NCI-H1694 (cell line): Measurements from ENCODE around the gene SYNDIG1.
"Not testable (repeated sequence)": the region's sequence is repeated elsewhere in the genome, so short reads cannot be mapped to it uniquely, and the experiment has no call there.

Source experiments
- DNase-seq: peaks from one replicate; lab custom pipeline; 2025; lab: John Stamatoyannopoulos, UW

SYNDIG1 gene

GRCh38 chr20:24611360-24612140 lies 142.1 kb downstream of the SYNDIG1 start:
- no peak for DNase-seq

DNA sequence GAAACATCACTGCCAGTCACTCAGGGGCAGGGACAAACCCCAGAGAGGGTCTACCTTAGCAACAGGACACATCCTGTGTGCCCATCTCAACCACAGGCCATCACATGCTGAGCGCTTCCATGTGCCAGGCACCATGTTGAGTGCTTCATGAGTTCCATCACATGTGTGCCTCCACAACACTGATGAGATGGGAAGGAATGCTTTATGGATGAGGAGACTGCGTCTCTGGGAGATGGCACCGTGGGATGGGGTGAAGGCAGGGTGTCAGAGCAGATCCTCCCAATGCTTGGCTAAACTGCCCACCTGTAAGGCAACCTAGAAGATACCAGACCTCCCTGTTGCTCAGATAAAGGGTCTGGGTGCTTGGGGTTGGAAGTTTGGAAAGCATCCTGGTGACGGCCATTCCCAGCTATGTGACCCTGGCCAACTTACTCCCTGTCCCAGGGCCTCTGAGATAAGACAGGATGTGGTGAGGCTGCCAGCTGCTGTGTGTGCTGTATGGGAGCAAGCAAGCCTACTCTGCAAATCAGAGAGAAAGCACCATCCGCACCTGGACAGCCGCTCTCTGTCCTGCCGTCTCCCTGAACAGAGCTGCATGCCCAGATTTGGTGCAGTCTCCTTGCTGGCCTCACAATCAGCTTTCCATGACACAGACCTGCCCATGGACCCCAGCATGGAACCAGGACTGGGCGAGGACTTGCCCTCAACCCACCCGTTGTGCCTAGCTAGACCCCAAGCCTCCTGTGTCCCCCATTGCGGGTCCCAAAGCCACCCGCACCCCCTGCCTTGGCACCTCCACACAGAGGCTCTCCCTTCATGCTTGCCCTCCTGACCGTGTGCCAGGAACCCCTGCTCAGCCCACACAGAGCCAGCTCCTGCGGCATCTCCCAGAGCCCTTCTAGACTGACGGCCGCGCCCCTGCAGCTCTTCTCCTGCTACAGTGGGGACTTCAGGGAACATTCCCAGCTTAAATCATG lies 143.7 kb downstream of the SYNDIG1 start:
- no peak for DNase-seq

DNA sequence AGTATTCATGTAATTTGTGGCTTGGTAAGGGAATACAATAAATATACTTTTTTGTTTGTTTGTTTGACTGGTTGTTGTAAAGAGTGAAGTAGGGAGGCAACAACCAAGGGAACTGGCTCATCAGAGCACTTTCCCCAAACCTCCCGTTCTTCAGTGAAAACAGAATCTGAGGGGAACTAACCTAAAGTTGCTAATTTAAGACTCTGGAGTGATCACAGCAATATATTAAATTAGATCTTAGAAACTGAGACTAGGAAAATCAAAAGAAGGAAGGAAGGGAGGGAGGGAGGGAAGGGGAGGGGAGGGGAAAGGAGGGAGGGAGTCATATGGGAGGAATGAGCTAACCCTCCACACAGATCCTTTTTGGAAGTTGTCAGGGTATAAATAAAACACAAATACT lies 144.9 kb downstream of the SYNDIG1 start:
- no peak for DNase-seq

GRCh38 chr20:24615353-24615752 lies 145.9 kb downstream of the SYNDIG1 start:
- DNase-seq, result no peak

DNA sequence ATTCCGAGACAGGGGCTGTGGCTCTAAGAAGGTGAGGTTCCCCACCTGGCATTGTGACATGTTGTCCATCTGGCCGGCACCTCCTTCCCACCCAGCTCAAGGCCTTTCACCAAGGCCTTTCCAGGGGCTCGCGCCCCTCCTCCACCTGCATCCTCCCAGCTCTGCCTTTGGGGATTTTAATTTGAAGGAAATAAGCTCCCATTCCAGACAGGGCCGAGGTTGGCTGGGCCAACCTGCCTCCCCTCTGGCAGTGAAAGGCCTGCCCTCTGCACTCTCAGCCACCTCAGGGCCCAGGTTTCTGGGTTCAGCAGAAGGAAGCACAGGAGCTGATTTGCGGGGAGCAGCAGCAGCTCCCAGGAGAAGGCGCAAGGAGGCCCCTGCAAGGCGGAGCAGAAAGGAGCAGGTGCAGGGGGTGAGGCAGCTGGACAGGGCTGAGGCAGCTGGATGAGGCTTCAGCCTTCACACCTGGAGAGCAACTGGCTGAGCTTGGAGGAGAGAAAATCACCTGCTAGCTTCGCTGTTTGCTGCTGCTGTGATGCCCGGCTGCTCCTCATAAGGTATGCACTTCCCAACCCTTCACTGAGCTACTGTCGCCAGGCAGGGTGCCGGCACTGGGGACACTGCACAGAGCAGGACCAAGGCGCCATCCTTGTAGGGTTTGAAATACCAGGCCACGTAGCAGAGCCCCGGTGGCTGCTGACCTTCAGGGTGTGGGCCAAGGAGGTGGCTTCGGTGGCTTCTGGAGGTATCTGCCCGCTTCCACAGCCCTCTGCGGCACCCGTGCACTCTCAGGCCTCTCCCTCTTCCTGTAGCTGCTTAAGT lies 147.0 kb downstream of the SYNDIG1 start:
- no peak for DNase-seq

DNA sequence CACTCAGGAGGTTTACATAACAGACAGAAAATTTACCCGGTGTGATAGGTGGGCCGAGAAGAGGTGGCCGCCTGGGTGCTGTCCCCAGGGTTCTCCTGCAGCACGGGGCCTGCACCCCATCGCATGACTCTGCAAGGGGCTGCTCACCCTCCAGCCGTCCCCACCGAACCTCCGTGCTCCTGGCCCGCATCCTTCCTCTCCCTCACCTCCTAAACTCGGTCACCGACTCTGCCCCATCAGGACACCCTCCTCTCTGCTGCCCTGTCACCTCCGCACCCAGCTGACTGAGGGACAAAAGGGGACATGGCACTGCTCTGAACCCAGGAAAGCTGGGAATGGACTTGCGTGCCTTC lies 147.6 kb downstream of the SYNDIG1 start:
- DNase-seq, result no peak

- DNase-seq, result no peak
Observed at GRCh38 chr20:24617757-24618450, 148.5 kb downstream of the SYNDIG1 start.

GRCh38 chr20:24618739-24619138 lies 149.3 kb downstream of the SYNDIG1 start:
- no peak for DNase-seq

DNA sequence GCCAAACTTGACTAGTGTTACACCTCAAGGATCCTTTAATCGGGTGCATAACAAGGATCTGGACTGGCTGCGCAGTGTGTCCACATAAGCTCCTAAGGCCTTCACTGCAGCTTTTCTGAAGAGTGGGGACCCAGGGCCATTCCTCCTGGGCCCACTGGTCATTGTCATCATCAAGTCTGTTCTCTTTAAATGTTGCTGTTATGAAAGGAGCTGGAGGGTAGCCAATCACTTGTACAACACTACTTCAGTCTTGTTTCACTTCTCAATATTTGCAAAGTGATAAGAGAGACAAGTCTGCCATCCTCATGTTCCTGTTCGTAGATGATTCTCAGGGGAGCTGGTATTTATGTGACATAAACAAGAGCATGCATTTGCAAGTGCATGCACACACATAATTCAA lies 149.8 kb downstream of the SYNDIG1 start:
- DNase-seq, result no peak

DNA sequence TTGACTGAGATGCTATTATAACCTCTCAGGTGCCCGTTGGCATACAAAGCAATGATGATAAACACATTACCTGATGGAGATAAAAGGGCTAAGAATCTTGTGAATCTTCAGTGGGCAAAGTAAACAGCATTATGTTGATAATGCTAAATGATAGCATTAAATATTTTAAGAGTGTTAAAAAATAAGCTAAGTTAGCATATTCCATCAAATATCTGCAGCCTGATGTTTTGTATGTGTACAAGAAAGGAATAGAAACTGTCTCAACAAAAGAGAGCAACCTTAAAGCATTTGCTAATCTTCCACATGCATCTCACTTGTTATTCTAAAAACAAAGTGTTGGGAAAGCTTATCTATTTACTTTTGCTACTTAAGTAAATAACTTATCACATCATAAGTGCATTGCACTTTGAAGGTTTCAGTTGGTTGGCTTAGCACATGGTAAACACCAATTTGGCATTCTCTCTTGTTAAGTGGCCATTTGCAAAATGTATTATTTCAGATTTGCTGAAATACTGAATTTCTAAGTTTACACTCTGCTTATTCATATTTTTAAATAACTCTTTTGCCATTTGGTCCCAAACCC lies 151.6 kb downstream of the SYNDIG1 start:
- no peak for DNase-seq

DNA sequence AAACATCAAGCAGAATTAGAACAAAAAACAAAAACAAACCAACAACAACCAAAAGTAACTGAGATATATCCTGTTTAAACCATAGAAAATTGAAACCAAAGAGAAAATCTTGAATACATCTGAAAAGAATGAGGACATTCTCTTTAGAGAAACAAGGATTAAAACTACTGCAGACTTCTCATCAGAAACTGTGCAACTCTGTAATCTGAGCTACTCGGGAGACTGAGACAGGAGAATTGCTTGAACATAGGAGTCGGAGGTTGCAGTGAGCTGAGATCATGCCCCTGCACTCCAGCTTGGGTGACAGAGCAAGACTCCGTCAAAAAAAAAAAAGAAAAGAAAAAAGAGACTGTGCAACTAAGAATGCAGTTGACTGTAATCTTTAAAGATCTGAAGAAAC lies 153.4 kb downstream of the SYNDIG1 start:
- DNase-seq, result no peak

GRCh38 chr20:24626141-24626540 lies 156.7 kb downstream of the SYNDIG1 start:
- not testable (repeated sequence) for DNase-seq

- no peak for DNase-seq
Observed at GRCh38 chr20:24627291-24627690, 157.9 kb downstream of the SYNDIG1 start.

- no peak for DNase-seq
Observed at GRCh38 chr20:24627926-24628325, 158.5 kb downstream of the SYNDIG1 start.

DNA sequence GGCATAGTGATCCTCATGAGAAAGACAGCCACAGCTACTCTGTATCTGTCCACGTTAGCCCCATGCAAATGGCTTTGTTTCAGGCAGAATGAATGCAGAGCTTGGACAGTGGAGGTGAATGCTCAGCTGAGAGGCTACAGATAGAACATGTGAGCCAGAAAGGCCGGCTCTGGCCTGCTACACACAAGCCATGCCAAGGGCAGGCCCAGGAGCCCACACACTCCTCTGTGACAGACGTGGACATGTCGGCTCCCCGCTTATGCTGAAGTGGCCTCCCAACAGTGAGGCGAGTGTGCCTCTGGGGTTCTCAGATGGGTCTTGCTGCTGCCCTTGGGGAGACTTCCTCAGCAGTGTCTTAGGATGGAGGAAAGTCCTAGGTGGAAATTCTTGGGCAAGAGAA lies 159.6 kb downstream of the SYNDIG1 start:
- no peak for DNase-seq

DNA sequence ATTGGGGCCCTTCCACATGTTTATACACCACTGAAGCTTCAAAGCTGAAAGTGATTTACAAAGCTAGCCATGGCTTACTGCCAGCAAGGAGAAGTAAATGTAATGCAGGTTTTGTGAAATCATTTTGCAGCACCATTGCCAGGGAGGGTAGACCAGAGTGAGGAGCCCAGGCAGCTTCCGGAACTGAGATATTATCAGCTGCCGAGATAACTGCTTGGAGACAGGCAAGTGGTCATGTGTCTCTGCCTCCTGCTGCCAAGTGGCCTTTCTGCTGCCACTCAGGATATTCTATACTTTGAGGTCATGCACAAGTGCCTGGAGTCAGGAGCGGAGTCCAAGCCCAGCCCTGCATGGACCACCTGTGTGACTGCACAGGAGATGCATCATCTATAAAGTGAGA lies 160.2 kb downstream of the SYNDIG1 start:
- DNase-seq, result no peak

- DNase-seq, result no peak
Observed at GRCh38 chr20:24630486-24631172, 161.2 kb downstream of the SYNDIG1 start.

DNA sequence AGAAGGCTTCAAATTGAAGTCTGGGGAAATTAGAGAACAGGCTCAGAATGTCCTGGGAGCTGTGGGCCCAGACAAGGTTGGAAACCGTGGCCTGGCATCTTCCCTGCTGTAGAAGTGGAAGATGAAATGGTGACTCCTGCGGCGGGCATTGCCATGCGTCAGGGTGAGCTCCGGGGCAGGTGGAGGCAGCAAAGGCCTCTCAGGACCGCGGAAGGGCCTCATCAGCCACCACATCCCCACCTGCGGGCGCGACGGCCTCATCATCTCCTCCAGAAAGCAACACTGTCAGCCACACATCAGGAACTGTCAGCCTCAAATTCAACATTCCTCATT lies 161.7 kb downstream of the SYNDIG1 start:
- no peak for DNase-seq

DNA sequence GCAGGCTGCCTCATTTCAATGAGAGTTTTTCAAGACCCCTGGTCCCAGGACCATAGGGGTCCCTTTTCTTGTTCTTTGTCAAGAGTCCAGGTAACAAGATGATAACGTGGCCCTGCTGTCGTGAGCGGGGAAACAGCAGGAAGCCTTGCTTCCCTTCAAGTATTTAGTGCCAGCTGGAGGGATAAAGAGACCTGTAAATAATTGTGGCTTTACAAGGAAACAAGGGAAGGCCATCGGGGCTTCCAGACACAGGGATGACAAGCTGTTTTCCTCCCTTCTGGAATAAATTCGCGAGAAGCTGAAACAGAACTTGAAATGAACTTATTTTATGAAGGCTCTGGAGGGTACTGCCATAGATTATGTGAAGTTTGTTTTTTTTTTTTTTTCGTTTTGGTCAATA lies 163.2 kb downstream of the SYNDIG1 start:
- no peak for DNase-seq

DNA sequence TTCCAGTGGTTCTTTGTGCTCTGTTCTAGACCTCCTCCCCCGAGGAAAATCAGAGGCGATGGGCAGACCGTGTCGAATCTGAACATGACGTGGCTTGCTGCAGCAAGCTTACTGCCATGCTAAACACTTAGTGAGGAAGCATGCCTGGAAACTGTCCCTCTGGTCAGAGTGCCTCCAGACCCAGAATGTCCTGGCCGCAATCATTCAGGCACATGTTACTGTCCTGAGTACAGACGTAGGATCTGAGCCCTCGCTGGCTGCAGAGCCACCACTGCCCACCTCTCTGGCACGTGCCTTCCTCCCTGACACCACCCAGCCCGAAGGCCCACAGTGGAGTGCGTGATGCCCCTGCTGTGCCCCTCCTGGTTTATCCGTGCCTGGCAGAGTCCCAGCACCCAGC lies 163.6 kb downstream of the SYNDIG1 start:
- DNase-seq, result no peak

- DNase-seq, result no peak
Observed at GRCh38 chr20:24633521-24633920, 164.1 kb downstream of the SYNDIG1 start.
